Cerebellar cortex (tissue), 1 donor: ENCODE measurements around the gene AXL.
"Not testable (repeated sequence)": the region's sequence is repeated elsewhere in the genome, so short reads cannot be mapped to it uniquely, and the experiment has no call there.

Experiments
- DNase-seq: peaks from one replicate; pipeline ENCODE4 v3.0.0-alpha.2; 2015; ENCODE audit warnings: low spot score

AXL gene

GRCh38 chr19:41206926-41207750, 11.9 kb upstream of the AXL start:
- DNase-seq = peak; percentile 17

GRCh38 chr19:41214161-41214560, 4.9 kb upstream of the AXL start:
- no peak for DNase-seq

GRCh38 chr19:41217741-41218140, 1.3 kb upstream of the AXL start:
- DNase-seq = no peak

GRCh38 chr19:41218249-41218614, 791 bp upstream of the AXL start:
- no peak for DNase-seq

GRCh38 chr19:41219924-41220567, 1.0 kb downstream of the AXL start:
- no peak for DNase-seq

GRCh38 chr19:41220811-41221210, 1.8 kb downstream of the AXL start:
- DNase-seq = no peak

GRCh38 chr19:41221514-41222205, 2.6 kb downstream of the AXL start:
- no peak for DNase-seq

GRCh38 chr19:41222240-41222639, 3.2 kb downstream of the AXL start:
- DNase-seq = no peak

GRCh38 chr19:41223431-41224234, 4.6 kb downstream of the AXL start:
- DNase-seq = no peak

GRCh38 chr19:41224632-41225031, 5.6 kb downstream of the AXL start:
- DNase-seq = no peak

GRCh38 chr19:41225238-41226052, 6.4 kb downstream of the AXL start:
- no peak for DNase-seq

- DNase-seq = no peak
Observed at GRCh38 chr19:41226053-41226873, 7.2 kb downstream of the AXL start.

GRCh38 chr19:41226874-41227390, 7.9 kb downstream of the AXL start:
- no peak for DNase-seq

GRCh38 chr19:41228486-41228885, 9.5 kb downstream of the AXL start:
- no peak for DNase-seq

- not testable (repeated sequence) for DNase-seq
Observed at GRCh38 chr19:41229338-41229737, 10.3 kb downstream of the AXL start.

- no peak for DNase-seq
Observed at GRCh38 chr19:41230067-41230857, 11.2 kb downstream of the AXL start.

GRCh38 chr19:41232686-41233085, 13.7 kb downstream of the AXL start:
- DNase-seq = no peak

GRCh38 chr19:41233748-41234240, 14.8 kb downstream of the AXL start:
- DNase-seq = no peak

GRCh38 chr19:41234512-41235168, 15.6 kb downstream of the AXL start:
- no peak for DNase-seq
